TTC549 (cell line): Measurements from ENCODE around the gene FRMD4B.
"Not testable (repeated sequence)": the region's sequence is repeated elsewhere in the genome, so short reads cannot be mapped to it uniquely, and the experiment has no call there.

Experiments used
- FAIRE-seq: peaks from 2 replicates; lab custom pipeline; 2012; peaks lifted over from hg19 to GRCh38; lab: Jason Lieb, UNC

The FRMD4B gene

GRCh38 chr3:69240651-69241568 is 145.0 kb downstream of the FRMD4B start:
- FAIRE-seq = no peak

- FAIRE-seq = no peak
Observed at GRCh38 chr3:69239063-69239462, 146.8 kb downstream of the FRMD4B start.

DNA sequence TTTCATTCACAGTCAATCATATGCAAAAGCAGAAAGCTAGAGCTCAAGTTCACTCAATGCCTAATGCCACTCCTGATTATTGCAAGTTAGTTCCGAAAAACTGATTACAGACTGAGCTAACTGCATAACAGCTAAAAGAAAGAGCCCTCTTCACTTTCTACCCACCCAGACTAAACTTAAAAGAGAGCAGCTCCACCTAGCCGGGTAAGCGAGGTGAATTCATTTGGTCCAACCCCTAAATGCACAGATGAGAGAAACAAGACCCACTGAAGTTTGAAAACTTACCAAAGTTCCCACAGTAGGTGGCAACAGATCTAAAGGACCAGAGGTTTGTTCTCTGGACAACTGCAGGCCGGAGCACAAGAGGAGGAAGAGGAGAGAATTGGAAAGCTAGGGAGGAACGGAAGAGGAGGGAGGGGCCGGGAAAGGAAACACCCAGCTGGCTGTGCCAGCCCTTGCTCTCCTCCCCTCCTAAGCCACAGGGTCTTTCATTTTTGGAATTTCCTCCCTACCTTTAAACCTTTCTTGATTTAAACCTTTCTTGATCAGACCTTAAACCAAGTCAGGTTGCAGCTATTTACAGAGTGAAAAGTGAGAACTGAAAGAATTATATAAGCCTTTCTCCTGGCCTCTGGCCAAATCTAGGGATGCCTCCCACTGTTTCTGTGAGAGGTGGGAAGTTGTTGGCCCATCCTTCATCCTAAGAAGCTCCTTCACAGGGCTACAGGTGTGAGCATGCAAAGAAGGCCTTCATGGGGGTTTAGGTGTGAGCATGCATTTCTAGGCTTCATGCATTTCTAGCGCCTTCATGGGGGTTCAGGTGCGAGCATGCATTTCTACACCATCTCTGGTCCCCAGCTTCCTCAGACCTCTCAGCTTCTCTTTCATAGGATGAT is 148.8 kb downstream of the FRMD4B start:
- no peak for FAIRE-seq

DNA sequence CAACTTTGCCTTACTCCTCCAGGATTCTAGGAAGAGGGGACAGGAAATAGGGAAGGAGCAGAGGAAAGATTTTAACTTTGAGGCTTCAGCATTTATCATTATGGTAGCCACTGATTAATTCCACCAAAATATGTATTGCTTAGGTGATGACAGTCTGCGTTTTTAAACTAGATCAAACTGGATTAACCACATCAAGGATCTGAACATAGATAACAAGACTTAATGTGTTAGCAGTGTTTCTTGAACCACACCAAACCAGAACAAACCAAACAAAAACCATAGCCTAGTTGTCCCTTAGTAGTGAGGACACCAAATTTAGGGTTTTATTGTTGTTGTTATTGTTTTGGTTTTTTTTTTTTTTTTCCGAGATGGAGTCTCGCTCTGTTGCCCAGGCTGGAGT is 150.0 kb downstream of the FRMD4B start:
- no peak for FAIRE-seq

GRCh38 chr3:69235227-69235626 is 150.7 kb downstream of the FRMD4B start:
- FAIRE-seq = not testable (repeated sequence)

DNA sequence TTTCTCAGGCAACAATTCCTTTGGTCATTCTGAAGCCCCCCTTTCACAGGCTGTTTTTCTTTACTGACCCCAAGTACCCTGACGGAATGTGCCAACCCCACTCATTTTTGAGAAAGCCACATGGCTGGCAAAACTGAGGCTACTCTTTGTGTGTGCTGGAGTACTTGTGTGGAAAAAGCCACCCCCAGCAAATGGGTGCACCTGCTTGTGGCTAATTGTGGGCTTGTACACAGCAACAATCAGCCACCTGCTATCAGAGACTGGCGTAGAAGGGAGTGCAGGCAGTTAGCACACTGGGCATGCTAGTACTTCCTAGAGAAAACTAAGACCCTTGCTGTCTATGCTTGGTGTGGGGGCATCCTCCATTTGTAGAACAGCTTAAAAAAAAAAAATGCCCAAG is 153.4 kb downstream of the FRMD4B start:
- FAIRE-seq = no peak

DNA sequence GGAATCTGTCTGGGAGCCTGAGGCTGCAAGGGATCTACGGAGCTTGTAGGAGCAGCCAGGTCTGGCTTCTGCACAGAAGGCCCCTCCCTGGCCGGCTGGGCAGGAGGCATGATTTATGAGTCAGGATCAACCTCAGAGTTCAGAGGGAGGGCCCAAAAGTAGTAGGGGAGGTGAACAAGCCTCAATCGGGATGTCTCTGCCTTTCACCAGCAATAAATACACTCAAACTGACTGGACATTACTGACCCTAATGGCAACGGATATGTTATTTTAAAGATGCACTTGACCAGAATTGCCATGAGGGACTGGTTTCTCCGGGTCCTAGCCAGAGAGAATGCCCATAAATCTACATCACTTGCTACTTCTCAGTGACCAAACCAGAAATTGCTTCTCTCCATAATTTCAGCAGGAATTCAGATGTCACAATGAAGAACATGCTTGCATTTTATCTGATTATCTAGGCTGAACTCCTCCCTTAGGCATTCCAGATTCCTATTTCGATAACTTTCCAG is 153.9 kb downstream of the FRMD4B start:
- no peak for FAIRE-seq

DNA sequence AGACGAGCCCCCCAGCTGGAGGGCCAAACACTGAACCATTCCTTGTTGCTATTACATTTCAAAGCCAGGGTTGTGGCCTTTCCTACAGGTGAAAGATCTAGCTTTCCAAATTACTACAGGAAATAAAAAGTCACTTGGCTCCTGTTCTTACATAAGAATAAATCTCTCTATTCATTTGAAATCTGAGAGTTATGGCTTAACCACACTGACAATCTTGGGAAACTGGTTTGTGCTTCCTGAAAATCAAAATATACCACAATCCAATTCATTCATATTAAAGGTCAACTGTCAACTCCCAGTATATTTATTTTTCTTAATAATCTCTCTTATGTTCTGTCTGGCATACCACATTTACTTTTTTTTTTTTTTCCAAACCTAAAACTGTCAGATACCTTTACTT is 159.8 kb downstream of the FRMD4B start:
- no peak for FAIRE-seq

DNA sequence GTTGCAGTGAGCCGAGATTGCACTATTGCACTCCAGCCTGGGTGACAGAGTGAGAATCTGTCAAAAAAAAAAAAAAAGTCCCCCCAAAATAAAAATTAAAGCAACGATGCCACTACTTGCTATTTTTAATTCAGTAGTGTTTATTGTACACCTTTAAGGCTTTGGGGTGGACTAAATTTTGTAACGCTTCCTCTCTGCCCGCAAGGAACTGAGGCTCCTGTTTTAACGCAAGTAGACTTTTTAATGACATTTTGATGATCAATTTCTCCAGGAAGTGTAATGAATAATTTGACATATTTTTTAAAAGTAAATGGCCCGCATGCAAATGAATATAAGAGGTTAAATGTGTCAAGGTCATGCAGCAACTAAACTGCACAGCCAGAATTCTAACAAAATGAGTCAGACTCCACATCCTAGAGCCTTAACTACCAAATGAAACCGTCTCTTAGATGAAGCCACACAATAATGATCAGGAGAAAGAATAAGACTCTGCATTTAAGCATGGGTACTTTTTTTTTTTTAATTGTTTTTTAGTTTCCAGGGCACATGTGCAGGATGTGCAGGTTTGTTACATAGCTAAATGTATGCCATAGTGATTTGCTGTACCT is 166.7 kb downstream of the FRMD4B start:
- FAIRE-seq = no peak

- no peak for FAIRE-seq
Observed at GRCh38 chr3:69218079-69218478, 167.8 kb downstream of the FRMD4B start.

DNA sequence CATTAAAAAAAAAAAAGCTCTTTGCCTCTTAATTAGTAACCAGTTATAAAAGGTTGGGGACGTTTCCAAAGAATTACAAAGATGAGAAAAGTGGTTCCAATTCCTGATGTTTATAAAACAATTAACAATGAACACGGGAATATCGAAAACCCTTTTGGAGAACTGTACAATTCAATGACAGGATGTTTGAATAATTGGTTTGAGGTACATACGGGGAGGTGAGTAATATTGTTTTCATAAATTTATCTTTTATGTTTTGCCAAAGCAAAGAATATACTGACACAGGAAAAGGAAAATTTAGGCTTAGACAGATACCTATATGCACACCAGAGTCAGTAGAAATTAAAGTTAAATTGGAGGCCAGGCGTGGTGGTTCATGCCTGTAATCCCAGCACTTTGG is 168.9 kb downstream of the FRMD4B start:
- FAIRE-seq = no peak

GRCh38 chr3:69214241-69214640 is 171.6 kb downstream of the FRMD4B start:
- FAIRE-seq = no peak

- no peak for FAIRE-seq
Observed at GRCh38 chr3:69212411-69213160, 173.3 kb downstream of the FRMD4B start.

DNA sequence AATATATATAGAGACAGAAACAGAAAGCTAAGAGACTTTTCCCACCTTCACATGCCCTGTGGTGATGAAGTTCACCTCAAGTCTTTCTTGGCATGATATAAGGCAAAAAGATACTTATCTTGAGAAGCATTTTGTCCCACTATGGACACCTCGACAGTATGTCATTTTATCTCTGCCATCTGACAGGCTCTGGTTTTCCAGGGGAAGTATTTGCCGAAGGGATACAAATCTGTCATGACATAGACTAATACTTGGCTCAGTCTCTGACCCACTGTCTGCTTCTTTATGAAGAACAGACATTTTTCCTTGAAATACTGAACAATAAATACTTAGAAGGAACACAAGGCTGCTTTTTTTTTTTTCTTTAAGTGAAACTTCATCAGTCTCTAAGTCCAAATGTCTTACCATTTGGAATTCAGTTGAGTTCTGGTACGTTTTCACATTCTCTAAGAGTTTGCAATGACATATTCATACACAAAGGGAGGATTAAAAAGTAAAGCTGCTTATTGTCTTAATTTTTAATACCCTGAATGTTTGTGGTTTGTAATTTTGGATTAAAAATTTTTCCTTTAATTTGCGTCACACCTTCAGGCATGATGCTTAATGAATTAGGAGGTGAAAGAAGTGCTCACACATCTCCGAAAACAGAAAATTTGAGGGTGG is 175.7 kb downstream of the FRMD4B start:
- FAIRE-seq = no peak

DNA sequence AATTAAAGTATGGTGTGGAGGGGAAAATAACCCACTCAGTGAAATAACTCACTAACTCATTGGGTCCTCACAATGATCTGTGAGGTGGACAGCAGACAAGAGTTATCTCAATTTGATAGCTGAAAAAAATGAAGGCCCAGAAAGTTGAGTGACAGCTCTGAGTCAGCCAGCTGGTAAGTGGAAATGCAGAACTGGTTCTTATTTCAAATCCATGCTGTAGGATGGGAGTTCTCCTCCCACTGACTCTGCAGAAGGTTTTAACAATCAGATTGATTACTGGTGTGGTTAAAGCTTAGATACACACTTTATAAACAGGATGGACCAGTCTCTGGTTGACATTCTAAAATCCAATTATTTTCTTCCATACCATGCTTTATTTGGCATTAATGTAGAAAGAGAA is 176.5 kb downstream of the FRMD4B start:
- no peak for FAIRE-seq

GRCh38 chr3:69207031-69207430 is 178.9 kb downstream of the FRMD4B start:
- FAIRE-seq = no peak

DNA sequence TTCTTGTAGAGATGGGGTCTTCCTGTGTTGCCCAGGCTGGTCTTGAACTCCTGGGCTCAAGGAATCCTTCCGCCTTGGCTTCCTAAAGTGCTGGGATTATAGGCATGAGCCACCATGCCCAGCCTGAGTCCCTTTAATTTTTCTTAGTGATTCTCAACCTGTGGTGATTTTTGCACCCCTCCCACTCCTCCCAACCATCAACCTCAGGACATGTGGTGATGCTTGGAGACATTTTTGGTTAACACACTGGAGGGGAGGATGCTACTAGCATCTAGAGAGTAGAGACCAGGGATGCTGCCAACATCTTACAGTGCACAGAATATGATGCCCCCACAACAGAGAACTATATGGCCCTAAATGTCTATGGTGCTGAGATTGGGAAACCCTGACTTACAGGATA is 180.5 kb downstream of the FRMD4B start:
- FAIRE-seq = no peak

DNA sequence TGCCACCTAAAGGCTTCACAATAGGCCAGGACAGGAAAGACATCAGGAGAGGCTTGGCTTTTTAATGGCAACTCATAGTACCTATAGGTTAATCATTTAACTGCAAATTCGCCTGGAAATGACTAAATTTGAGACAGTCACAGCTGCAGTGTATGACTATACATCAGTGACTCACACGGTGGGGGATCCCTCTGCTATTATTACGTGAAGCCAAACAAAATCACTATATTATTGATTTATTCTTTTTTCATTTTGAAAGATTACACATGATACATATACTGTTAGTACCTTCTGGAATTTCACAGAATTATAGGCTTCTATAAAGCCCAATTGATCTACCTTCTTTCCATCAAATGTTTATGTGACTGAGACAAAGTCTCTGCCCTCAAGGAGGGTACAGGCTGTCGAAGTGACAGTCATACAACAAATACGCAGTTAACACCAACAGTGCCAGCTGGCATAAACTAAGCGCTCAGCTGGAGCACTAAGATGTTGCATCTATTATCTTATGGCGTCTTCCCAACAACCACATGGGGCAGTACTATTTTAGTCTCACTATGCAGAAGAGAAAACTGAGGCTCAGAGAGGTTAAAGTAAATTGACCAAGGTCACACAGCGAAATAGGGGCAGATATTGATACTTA is 181.5 kb downstream of the FRMD4B start:
- FAIRE-seq = no peak

GRCh38 chr3:69203631-69204314 is 182.1 kb downstream of the FRMD4B start:
- no peak for FAIRE-seq

- no peak for FAIRE-seq
Observed at GRCh38 chr3:69201658-69202057, 184.2 kb downstream of the FRMD4B start.
